Measurements from ENCODE around the gene SRP72.

- TF ChIP-seq POLR2A (IDR thresholded peaks at IDR 0.05) = no peak
- TF ChIP-seq CTCF (IDR thresholded peaks at IDR 0.05) = no peak
Measured at GRCh38 chr4:56425518-56425917, 41.9 kb upstream of the SRP72 start.

All from testis (tissue), 2 donors.